DLD1 (cell line): ENCODE data around the gene AURKA.
"Not testable (repeated sequence)": the region's sequence is repeated elsewhere in the genome, so short reads cannot be mapped to it uniquely, and the experiment has no call there.

Experiments used
- in situ Hi-C: cut with HindIII; loops from 2 replicates; pipeline ENCODE4 v1.10.0; 2017; ENCODE audit warnings: low sequenced_read_pairs

AURKA gene

DNA sequence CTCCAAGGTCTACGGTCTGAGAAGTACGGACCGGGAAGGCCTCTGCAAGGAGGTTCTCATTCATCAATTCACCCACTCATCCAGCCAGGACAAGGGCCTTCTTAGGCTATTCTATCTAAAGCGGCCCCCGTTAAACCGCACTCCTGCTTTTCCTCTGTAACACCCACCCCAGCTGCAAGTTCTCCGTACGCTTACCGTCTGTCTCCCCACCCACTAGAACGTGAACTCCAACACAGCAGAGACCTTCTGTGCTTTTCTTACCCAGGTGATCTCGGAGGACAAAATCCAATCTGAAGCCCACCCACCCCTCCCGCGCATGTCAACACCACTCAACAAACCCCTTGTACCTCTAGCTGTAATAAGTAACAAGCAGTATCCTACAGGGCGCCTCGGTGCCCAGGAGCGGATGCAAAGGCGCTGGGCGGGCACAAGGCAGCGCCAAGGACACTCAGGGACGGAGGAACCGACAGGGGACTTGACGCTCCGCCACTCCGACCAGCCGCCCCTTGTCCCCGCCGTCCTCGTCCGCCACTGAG, 351 bp downstream of the AURKA start:
- in situ Hi-C loops = no loop called here

DNA sequence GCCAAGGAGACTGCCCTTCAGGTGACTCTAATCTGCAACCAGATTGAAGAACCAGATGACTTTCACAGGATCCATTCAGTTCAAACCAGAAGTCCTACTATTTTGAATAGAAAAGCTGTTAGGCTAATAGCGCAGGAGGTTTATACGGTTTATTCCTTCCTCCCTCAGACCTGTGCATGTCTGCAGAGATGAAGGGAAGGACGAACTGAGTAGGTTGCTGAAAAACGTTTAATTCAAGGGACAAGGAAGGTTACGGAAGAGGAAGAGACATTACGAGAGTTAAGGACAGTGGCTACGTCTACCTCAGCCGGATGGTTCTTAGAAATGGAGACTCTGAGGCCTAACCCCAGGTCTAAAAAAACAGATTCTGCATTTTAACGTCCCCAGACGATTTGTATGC, 978 bp downstream of the AURKA start:
- in situ Hi-C loops = no loop called here

DNA sequence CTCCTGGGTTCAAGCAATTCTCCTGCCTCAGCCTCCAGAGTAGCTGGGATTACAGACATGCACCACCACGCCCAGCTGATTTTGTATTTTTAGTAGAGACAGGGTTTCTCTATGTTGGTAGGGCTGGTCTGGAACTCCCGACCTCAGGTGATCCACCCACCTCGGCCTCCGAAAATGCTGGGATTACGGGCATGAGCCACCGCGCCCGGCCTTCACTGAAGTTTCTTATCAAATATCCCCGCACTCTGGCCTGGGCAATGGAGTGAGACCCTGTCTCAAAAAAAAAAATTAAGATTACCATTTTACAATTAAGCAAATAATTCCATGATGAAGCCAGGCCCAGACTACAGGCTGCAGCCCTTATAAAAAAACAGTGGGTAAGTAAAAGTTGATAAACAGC, 1.6 kb downstream of the AURKA start:
- in situ Hi-C loops = not testable (repeated sequence)

DNA sequence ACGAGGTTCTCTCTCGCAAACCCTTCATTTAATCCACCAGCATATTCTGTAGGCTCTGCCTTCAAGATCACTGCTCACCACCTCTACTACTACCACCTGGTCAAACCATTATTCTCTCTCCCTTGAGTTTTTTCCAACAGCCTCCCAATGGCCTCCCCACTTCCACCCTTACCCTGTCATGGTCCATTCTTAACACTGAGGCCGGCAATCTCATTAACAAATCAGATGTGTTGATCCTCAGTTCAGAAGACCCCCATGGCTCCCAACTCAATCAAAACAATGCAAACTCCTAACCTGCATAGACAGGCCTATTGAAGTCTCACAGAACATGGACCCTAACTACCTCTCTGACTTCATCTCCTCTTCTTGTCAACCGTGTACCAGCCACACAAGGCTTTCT, 2.2 kb downstream of the AURKA start:
- in situ Hi-C loops = no loop called here

DNA sequence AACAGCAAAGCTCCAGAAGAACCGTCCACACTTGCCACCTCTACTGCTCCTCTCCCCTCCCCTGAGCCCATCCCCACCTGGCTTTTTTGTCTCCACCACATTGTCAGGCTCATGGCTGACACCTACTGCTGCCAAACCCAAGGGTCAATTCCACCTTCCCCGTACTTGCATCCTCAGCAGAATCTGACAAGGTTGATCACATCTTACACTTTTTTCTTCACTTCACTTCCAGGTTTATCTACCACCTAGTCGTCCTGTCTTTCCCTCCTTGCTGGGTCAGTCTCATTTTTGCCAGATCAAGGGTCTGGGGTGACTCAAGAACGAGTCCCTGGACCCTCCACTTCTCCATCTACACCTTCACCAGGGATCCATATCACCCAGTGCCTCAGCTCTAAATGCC, 3.1 kb downstream of the AURKA start:
- in situ Hi-C loops = no loop called here

DNA sequence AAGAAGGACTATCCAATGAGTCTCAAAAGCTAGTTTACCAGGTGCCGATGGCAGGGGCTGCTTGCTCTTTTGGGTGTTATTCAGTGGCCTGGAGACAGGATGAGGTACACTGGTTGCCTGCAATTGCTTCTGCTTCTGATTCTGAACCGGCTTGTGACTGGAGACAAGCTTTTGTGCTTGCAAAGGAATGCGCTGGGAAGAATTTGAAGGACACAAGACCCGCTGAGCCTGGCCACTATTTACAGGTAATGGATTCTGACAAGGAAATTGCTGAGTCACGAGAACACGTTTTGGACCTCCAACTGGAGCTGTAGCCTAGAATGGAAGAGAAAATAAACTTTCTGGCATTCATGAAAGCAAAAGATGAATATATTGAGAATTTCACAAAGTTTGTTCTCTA, 5.8 kb downstream of the AURKA start:
- in situ Hi-C loops = no loop called here

DNA sequence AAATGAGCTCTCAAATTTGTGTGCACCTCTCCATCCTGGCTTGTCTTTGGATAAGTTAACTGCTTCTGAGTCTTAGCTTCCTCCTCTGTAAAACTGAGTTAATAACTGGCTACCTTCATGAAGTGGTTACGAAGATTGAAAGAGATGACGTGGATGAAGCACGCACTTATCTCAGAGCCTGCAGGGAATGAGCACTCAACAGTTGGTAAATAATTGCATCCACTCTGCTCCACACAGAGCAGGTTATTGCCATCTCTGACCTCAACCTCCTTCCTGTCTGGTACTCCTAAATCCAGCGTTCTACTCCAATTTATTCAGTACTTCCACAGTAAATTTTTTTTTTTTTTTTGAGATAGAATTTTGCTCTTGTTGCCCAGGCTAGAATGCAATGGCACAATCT, 6.9 kb downstream of the AURKA start:
- in situ Hi-C loops = no loop called here

DNA sequence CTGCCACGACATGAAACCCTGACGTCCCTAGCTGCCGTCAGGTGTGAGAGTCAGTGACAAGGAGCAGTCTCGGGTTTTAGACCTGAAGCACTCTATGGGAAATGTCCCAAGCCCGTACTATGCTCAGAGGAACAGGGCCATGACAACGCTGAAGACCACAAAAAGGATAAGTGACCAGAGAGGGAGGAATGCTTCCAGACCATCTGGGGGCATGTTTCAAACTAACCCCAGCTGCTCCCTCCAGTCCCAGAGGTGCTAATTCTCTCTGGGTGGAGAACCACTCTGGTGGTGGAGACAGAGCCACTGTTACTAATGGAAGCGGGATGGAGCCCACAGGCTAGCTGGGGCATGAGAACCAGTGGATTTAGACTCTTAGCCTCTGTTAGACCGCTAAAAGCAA, 8.7 kb downstream of the AURKA start:
- in situ Hi-C loops = no loop called here

DNA sequence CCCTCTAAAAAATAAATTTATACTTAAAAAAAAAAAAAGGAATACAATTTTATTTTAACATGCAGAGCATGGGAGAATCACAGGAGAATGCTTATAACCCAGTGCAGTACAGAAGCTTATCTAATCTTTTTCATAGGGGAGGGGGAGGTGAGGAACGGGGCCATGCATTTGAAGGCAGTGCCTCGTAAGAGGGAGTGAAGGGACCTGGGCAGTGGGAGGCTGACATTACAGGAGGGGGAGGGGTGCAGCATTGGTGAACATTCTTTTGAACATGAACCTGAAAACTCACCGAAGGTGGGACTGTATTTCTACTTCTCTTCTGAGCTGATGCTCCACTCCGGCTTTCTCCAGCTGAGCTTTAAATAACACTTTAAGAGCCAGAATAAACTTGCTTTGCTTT, 9.3 kb downstream of the AURKA start:
- in situ Hi-C loops = no loop called here

DNA sequence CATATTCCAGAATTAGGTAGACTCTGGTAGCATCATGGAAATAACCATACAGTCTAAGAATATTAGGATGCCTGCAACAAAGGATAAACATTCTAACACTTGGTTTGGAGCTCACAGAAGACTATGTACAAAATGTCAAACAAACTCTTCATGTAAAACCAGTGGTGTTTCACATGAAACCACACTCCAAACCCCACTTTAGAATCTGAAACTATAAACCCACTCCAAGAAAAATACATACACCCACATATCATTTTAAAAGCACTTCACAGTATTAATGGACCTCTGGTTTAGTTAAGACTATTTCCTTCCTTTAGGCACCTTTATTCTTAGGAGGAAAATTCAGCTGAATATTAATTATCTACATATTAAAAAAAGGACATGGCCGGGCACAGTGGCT, 10.5 kb downstream of the AURKA start:
- in situ Hi-C loops = no loop called here

DNA sequence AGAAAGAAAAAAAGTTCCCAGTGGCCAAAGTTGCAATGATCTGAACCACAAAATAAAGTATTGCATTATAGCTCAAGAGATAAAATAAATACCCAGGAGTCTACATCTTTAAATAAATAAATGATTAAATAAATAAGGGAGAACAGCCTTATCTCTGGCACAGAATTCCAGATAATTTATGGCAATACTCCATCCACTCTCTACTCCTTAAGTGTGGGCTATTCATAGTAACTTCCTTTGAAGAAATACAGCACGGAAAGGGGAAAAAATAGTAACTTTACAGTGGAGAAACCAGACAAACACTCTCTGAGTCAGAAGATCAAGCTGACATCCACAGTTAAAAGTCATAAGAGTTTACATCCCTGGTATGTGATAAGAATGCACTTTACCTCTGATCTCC, 11.6 kb downstream of the AURKA start:
- in situ Hi-C loops = no loop called here

DNA sequence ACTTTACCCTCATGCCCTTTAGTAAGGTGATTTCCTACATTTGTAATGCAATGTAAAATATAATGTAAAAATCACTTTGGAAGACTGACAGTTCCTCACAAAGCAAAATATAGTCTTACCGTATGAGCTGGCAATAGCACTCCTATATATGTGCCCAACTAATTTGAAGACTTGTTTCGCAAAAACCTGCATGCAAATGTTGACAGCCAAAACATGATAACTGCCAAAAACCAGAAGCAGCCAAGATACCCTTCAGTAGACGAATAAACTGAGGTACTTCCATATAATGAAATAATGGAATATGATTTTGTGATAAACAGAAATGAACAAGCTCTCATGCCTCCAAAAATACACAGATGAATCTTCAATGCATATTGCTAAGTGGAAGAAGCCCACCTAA, 13.6 kb downstream of the AURKA start:
- in situ Hi-C loops = no loop called here

DNA sequence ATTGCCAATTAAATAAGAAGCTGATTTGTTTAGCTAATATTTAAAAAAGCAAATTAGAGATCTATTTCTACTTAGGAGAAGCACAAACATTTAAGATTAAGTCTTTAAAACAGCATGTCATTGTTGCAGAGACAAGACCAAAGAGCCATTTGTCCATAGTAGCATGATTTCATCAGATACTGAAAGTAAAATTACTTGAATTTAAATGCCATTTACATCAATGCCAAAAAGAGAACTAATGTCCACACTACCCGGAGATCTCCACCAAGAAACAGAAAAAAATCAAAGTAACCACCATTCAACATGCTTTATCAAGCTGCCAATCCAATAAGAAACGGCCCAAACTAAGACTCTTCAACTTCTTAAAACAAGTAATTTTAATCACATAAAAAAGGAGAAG, 15.7 kb downstream of the AURKA start:
- in situ Hi-C loops = no loop called here

DNA sequence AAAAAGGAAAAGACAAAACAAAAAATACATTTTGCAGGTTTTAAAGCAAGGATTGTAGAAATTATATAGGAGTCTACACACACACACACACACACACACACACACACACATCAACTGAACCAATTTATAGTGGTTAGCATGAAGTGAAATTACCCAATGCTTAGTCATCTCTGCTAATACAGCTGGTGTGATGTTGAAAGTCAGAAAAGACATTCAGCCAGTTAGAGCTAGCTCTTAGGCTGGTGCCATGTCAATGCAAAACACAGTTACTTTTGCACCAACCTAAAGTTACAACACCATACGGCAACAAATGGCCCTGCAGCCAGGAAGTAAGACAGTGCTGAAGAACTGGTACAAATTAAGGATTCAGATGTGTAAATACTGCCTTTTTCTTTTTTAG, 18.1 kb downstream of the AURKA start:
- in situ Hi-C loops = no loop called here

DNA sequence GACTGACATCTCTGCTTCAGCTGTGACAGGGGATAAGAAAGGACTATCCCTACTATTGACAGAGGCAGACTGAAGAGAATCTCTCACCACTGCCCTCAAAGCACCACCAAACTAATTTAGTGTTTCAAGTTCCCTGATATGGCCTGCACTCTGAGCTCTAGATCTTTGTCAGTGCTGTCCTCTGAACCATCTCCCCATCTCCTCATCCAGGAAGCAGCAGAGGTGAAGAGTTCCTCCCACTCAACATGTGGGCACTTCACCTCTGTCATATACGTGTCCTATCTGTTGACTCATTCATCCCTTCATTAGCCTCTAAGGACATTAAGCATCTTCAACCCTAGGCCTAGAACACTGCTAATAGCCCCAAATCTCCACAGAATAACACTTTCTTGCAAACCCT, 19.2 kb downstream of the AURKA start:
- in situ Hi-C loops = no loop called here

DNA sequence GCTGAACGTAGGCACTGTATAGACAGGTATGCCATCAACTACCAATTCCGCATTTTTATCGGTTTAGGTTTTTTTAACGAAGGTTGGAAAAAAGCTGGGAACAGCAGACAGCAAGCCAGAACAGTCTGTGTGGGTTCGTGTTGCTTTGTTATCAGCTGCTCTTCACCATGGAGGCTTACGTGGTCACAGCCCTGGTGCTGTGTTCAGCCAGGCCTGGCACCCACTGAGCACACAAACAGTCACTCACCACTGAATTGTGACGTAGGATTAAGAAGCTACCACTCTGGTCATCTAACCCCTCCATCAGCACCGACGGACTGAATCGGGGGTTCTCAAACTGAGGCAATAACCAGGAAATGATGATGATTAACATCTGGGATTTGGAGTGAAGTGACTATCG, 20.0 kb downstream of the AURKA start:
- in situ Hi-C loops = no loop called here

DNA sequence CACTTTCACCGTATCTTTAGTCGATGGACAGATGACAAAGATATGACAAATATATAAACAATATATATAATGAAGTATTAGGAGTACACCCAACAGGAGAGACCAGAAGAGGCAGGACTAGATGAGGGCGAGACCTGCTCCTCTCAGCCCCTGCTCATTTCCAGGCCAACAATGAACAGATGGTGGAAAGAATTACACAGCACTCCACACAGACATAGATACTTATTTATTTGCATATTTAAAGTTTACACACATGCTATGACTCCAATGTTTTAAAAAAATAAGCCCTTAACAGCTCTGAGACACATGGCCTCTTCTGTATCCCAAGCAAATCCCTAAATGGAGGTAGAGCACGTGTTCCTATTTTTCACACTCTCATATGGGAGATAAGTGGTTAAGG, 22.8 kb downstream of the AURKA start:
- in situ Hi-C loops = no loop called here

DNA sequence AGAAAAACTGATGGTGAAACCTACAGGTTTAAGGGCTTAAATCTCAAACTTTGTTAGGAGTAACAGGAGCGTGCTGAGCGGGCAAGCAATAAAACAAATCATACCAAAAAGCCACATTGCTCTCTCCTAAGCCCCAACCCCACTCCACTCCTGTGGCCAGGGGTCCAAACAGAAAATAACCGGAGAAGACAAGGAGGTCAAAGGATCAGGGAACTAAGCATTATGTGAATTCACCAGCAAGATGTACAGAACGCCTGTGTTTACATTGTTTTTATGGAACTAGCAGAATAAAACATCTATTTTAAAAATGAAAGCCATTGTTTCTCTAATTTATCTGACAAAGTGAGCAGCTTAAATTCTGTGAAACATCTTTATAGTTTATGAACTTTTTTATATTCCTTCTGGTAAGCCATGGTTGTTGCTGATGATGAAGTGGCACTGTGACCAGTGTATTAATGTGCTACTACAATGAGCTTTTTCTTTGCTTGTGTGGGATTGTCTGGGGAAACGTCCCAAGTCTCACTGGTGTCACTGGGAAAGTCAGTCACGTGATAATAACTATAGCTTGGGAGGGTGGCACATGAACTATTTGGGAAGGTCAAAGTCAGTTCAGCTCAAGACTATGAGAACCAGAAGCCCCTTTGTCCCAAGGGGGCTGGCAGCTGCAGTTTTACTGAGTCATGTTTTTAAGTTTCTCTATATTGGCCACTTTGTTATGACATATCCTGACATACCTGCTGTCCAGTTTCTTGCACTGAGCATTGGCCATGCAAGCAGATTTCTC, 23.5 kb downstream of the AURKA start:
- in situ Hi-C loops = no loop called here

DNA sequence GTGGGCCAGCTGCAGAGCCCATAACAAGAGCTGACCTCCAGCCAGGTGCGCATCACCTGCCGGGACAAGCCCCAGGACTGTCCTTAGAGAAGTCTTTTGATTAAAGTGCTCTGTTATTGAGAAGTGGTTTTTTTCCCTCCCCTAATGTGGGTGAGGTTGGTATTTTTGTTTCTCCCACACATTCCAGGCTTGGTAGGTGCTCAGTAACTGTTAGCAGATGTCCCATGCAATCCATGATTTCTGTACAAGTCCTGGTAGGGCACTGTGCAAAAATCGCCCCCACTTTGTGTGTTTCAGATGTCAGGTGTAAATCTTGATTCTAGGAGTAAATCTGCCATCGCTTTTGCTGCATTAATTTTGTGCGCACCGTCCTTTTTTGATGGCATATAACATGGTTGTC, 28.5 kb downstream of the AURKA start:
- in situ Hi-C loops = no loop called here

DNA sequence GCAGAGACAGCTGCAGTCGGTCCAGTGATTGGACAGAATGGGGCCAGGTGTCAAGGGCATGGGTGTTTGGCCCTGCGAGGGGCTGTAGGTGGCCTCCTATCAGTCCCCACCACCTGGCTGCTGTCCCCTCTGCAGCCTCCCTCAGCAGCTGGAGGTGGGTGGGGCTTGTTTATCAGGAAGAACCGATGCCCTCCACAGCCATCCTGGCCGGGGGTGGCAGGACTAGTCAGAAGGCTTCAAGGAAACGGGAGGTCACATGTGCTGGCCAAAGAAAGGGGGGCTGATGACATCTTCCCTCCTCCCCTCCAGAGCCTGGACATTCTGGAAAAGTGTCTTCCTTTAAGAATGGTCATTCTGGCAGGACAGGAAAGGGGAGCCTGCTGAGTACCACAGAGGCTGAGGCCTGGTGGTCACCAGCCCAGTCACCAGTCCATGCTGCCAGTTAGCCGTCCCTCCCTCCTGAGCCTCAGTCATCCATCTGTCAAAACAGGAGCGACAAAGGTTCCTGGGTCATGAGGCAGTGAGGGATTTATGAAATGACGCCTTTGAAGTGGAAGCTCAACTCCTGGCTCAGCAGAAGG, 29.1 kb downstream of the AURKA start:
- in situ Hi-C loops = no loop called here

DNA sequence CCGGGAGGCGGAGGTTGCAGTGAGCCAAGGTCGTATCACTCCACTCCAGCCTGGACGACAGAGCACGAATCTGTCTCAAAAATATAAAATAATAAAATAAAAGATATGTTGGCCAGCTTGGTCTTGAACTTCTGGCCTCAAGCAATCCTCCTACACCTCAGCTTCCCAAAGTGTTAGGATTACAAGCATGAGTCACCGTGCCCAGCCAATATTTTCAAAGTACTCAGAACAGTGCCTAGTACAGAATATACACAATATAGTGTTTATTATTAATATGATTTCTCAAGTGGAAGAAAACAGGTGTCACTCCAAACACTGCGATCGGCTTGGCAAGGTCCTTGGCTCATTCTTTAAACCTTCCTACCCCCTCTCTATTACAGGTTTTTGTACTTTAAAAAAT, 30.1 kb downstream of the AURKA start:
- in situ Hi-C loops = no loop called here

DNA sequence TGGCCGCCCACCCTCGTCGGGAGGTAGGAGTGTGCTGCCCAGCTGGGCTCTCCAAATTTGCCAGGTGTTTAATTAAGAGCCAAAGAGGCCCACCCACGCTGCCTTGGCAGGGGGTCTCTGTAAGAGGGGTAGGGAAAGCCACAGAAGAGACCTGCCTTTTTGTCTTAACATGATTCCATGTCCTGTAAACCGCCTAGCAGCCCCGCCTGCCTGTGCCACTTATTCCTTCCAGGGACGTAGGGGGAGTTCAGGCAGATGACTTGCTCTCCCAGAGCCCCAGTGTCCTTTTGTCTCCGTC, 31.2 kb downstream of the AURKA start:
- in situ Hi-C loops = no loop called here
